ENCODE data around the gene MACROD2. TPM values are rescaled to one million over a fixed set of nuclear protein-coding genes. Genes with fewer than 3 reads are reported as not detected.
"Not testable (repeated sequence)": the region's sequence is repeated elsewhere in the genome, so short reads cannot be mapped to it uniquely, and the experiment has no call there.

Gene MACROD2
- total RNA-seq, 1 donor from 2014 or later: 47.7 TPM

DNA sequence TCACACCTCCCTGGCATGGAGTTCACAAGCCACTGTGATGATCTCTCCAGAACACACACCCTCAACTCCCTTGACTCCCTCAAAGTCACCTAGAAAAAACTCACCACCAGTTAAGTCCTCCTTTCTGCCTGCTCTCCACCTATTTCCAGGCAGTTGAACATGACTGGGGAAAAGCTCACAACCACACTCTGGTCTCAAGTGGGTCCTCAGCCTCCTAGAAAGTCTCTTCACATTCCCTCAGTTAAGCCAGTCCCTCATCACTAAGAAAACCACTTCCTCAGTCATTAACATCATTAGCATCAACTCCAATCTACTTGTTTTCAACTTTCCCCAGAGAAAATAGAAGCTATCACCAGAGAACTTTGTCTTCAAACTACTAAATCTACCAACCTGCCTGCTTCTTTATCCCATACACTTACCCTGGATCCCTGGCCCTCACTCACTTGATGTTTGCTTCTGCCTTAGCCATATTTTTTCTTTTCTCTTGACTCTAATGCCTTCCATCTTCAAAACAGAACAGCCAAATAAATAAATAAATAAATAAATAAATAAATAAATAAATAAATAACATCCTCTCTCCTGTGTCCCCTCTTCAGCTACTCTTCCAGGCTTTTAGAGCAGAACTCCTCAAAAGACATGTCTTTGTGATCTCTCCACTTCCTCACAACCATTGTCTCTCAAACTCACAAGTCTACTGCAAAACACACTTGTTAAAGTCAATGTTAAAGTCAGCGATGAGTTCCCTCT lies 1084.5 kb downstream of the MACROD2 start:
- FAIRE-seq (no peak), DNase-seq (ENCODE audit: low spot score in 2 of 2) (no peak)

DNA sequence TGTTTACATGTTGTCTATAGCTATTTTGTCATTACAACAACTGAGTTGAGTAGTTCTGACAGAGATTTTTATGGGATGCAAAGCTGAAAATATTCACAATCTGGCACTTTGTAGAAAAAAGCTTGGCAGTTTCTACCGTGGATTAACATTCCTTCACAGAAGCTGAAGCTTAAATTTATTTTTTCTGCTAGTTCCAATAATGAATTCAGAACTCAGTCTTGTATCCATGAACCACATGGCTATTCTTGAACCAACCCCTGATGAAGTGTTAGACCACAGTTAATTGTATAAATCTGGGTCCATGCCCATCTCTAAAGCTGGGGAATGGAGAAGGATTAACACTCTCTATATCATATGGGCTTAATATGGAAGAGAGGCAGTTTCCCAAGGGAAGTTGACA lies 1085.9 kb downstream of the MACROD2 start:
- DNase-seq (ENCODE audit: low spot score in 2 of 2): no peak
- no peak for FAIRE-seq

DNA sequence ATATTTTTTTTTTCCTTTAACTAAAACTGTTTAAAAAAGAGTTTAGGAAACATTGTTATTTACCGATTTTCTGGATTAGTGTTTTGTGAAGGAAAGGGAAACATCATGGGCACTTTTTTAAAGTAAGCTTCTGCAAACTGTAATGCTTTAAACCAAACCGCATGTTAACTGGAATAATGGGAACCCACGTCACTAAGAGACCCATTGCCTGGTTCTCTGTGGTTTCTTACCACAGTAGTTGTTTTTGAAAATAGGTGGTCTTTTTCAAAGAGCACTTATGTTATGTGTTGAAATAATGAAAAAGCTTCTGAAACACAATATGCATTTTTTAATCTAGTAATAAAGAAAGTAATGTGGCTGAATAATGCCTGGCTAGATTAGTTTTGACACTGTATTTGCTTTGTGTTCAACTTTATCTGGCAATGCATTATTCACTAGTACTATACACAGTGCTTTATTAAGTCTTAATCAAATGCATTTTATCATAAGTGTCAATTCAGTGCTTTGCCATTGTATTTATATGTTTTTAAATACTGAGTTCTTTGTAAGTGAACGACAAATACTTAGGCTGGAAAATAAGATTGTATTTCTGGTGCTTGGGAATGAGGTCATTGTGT lies 1096.2 kb downstream of the MACROD2 start:
- no peak for DNase-seq (ENCODE audit: low spot score in 2 of 2)
- no peak for FAIRE-seq

DNA sequence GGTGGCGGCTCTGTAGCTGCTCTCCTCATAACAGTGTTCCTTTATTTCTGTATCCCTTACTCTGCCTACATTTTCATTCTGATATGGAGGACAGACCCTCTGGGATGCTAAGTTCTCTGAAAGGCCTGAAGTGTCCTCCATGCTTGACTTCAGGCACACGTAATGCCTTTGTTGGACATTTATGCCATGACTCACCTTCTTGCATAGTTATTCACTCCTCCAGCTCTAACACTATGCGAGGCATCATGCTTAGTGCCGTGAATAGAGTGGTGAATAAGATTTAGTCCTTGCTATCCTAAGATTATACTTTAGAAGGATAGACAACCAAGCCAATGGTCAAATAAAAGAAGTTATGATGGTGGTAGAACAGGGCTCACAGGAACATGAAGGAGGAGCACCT lies 1103.0 kb downstream of the MACROD2 start:
- FAIRE-seq (no peak), DNase-seq (ENCODE audit: low spot score in 2 of 2) (no peak)

DNA sequence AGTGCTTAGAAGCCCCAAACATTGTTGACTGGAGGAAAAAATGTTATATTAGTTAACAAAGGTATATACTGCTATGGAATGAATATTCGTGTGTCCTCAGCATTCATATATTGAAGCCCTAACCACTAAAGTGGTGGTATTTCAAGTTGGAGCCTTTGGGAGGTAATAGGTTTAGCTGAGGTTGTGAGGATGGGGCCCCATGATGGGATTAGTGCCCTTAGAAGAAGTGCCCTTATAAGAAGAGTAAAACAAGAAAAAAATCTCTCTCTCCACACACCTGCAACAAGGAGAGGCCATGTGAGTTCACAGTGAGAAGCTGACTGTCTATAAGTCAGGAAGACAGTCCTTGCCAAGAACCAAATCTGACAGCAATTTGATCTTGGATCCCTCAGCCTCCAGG lies 1103.8 kb downstream of the MACROD2 start:
- DNase-seq (ENCODE audit: low spot score in 2 of 2): no peak
- no peak for FAIRE-seq

DNA sequence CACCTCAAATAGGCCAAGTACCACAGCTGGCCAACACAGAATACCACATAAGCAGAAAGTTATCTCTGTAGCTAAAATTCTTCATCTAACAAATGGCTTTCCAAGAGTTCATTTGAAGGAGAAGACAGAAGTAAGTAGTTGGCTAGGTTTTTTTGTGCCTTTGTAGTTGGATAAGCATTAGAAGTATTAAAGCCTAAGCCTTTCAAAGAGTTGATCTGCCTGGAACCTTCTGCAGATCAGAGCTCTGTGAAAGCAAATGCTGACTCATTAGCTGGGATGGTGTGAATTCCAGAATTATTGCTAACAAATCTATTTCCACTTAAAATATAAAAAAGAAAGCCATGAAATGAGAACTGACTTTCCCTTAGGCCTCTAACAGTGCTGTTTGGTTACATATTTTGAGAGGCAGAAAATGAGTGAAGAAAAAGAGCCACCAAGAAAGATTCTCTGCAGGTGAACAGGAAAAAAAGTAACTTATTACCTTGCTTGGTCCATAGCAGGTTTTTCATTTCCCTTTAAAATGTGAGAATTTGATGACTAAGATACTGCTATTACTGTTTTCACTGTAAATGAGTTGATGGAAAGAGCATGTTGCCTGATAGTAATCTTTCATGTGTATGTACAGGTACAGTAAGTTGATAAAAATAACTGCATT lies 1105.3 kb downstream of the MACROD2 start:
- no peak for FAIRE-seq
- DNase-seq (ENCODE audit: low spot score in 2 of 2): no peak

DNA sequence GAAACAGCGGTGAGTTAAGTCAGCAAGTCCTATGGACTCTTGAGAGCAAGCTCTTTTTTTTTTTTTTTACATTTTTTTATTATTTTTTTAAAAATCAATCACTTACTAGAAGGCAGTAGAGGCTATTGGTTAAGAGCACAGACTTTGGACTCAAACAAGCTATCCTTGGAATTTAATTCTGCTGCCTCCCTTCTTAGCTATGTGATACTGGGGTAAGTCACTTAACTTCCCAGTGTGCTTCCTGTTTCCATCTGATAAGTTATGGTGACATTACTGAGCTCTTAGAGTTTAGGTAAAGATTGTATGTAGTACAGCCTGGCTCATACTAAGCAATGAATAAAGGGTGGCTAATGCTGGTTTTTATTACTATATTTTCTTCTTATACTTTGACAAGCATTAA lies 1112.6 kb downstream of the MACROD2 start:
- FAIRE-seq: no peak
- no peak for DNase-seq (ENCODE audit: low spot score in 2 of 2)

DNA sequence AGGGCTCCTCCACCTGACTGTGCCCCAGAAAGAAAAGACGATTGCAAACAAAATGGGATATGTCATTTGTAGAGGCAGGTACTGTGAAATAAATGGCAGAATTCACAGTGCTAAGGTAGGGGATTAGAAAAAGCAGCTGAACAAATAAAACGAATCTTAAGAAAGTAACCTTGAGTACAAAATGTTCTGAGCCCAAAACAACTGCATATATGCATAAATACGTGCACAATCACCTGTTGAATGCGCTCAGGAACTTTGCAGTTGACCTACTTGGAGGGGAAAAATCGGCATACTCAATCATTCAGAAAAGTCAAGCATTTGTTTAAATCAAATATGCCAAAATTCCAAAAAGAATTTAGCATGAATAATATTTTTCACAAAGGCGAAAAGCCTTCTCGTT lies 1114.2 kb downstream of the MACROD2 start:
- FAIRE-seq (no peak), DNase-seq (ENCODE audit: low spot score in 2 of 2) (no peak)

DNA sequence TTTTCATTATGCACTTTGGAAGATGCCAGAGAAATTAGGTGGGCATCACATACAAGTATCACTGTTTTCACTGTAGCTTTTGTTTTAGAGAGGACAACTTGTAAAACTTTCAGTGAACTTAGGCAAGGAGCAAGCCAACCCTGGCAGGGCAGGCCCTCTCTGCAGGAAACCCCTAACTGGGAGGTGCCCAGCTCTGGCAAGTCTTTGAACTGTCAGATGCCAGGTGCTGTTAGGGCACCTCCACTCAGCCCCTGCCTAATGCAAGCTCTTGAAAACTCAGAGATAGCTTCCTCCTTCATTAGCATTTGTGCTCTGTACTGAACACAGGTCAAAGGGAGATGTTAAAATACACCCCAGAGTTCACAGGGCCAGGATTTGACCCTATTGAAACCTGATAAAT lies 1116.3 kb downstream of the MACROD2 start:
- DNase-seq (ENCODE audit: low spot score in 2 of 2) (no peak), FAIRE-seq (no peak)

DNA sequence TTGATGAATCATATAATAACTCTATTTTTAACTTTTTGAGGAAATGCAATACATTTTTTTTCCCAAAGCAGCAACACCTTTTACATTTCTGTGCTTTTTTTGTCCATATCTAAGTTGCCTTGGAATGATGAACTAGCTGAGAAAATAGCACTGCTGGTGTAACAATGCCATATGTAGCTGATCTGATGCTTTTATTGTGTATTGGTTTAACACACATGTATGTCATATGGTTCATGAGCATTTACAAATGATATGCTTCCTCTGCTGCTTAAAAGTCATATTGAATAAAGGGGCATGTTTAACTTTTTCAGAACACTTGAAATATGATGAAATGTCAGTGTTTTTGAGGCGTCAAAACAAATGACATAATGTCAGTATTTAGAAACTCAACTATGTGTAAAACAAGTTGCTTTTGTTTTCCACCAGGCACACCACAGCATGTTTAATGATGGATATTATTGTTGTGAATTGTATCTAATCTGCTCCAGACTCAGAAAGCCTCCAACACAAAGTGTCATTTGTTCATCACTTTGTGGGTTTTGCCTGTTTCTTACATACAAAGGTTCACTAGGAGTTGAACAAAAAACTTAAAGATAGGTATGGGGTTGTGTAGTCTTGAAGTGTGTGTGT lies 1117.9 kb downstream of the MACROD2 start:
- no peak for DNase-seq (ENCODE audit: low spot score in 2 of 2)
- no peak for FAIRE-seq

DNA sequence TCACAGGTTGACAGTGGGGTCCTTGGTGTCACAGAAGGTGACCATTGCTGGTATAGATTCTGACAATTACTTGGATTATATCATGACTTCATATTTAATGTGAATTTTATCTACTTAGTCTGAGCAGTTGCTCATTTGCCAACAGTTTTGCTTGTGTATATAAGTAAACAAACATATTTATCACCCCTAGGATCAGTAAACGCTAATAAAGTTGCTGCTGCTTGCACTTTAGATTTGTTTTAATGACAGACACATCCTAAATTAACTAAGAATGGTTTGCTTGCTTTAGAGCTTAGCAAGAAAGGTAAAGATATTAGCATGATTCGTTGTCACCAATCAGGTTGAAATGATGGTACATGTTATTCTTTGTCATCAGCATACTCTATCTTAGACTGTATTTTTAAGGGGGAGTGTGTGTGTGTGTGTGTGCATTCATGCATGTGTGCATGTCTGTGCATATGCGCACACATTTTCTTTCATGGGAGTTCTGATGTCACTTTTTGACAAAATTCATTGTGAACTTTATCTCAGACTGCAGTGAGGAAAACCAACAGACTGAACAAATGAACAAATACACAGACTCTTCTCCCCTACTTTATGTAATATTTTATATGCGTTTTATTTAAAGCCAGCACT lies 1124.7 kb downstream of the MACROD2 start:
- no peak for FAIRE-seq
- no peak for DNase-seq (ENCODE audit: low spot score in 2 of 2)

DNA sequence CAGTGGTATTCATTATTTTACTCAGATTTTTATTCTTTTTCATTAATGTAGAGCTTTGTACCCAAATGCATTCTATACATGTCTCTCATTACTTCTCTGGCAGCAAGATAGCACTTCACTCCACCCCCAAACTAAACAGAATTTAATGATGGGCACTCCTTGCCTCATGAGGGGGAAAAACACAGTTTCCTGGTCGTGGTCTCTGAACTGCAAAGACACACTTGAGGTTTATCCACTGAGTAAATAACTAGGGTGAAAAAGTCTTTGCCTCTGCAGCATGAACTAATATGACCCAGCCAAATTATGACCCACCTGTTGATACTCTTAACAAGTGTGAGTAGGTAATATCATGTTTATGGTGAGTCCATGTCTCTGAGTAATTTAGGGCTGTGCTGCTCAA lies 1127.3 kb downstream of the MACROD2 start:
- DNase-seq (ENCODE audit: low spot score in 2 of 2): no peak
- no peak for FAIRE-seq

DNA sequence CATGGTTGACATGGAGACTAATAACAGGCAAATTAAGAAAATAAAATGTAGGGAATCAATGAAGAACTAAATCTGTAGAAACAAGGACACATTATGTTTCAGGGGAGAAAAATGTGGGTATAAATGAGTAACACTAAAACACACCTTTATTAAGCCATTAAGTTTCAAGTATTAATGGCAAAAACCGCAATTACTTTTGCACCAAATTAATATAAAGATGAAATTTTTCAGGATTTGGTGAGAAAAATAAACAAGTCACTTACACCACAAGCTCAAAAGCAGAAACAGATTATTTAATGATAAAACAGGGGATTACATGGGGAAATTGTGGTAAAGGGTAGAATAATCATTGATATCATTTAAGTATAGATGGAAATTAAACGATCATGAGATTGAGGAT lies 1135.9 kb downstream of the MACROD2 start:
- DNase-seq (ENCODE audit: low spot score in 2 of 2): no peak
- FAIRE-seq: no peak

DNA sequence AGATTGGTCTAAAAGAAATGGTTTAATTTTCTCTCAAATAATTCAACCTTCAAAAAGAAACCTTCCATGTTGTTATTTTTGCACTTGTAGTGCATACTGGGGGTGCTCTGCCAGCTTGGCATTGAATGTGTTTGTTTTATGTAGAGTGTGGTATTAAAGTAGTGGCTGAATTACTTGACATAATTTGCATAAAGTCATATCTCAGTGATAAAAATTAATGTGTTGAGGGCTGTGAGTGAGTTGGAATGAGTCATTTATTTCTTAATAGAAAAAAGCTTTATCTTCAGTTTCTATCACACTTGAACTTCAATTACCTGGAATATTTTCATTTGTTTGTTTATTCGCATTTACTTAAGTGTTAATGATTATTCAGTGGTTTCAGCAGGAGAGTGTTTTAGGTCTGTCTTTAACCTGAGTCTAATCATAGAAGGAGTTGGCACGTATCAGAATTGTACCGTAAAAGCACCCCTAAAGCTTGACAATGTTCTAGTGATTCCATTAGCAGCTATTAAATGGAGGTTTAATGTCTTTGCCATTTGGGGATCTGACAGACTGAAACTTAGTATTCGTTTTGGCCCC lies 1143.3 kb downstream of the MACROD2 start:
- no peak for DNase-seq (ENCODE audit: low spot score in 2 of 2)
- FAIRE-seq: no peak

DNA sequence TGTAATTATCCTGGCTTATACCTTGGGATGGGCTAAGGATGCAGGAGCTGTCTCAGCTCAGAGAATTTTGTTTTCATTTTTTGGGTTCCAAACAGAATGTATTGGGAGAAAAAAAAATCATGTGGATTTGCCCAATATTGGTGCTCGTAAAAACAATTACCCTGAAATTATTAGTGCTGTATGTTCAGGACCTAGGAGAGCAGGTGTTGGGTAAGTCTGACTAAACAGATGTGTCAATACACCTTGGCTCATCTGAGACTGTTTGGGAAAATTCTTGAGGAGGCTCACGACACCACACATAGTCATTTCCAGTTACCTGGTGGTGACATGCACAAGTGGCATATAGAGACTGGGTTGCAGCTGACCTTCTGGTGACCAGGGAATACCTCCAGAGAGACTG lies 1144.2 kb downstream of the MACROD2 start:
- DNase-seq (ENCODE audit: low spot score in 2 of 2): no peak
- no peak for FAIRE-seq

DNA sequence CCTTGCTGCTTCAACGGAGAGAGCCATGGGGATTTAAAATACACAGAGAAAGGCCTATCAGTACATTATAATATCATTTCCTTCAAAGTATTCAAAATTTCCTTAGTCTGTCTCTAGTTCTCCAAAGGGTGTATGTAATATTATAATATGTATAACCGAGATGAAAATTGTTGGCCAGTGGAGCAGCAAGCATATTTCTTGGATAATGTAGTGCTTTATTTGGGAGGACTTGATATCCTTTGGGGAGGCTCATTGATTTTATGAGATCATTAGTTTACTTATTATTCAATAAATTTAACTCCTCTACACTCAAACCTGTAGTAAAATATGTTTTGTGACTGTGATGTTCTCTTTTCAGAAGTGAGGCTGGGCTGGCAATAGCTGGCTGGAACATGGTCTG lies 1145.0 kb downstream of the MACROD2 start:
- FAIRE-seq: no peak
- no peak for DNase-seq (ENCODE audit: low spot score in 2 of 2)

DNA sequence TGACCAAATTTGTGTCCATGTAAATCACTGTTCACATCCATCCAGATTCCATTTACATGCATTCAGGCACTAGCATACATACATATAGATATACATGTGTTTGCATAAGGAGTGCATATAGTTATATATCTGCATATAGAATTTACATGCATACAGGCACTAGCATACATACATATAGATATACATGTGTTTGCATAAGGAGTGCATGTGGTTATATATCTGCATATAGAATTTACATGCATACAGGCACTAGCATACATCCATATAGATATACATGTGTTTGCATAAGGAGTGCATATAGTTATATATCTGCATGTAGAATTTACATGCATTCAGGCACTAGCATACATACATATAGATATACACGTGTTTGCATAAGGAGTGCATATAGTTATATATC lies 1145.6 kb downstream of the MACROD2 start:
- not testable (repeated sequence) for FAIRE-seq; DNase-seq (ENCODE audit: low spot score in 2 of 2)

DNA sequence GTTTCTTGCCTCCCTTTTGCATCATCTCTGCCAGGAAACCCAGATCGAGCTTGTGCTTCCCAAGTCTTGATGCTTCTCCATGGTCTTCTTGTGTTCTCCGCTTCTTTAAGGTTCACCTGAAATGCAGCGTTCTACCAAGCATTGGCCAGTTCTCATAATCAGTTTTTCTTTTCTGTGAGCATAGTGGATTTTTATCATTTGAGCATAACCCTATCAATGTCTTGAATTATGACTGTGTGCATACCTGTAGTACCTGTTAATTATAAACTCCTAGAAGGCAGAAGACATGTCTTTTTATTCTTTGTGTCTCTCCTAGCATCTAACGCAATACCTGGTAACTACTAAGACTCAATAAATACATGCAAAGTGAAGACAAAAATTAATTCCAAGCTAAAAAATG lies 1146.5 kb downstream of the MACROD2 start:
- DNase-seq (ENCODE audit: low spot score in 2 of 2): no peak
- no peak for FAIRE-seq

DNA sequence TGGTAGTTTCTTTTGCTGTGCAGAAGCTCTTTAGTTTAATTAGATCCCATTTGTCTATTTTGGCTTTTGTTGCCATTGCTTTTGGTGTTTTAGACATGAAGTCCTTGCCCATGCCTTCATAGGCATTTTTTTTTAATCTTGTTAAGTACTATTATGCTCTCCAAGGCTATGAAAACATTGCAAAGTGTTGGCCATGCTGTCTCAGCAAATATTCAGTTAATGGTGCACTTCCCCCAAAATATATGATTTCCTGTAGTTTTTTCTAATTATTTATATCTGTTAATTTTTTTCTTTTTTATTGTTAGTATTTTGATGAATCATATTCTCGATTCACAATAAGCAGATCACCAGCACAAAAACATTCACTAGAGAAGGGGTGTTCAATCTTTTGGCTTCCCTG lies 1148.2 kb downstream of the MACROD2 start:
- DNase-seq (ENCODE audit: low spot score in 2 of 2) (no peak), FAIRE-seq (no peak)

DNA sequence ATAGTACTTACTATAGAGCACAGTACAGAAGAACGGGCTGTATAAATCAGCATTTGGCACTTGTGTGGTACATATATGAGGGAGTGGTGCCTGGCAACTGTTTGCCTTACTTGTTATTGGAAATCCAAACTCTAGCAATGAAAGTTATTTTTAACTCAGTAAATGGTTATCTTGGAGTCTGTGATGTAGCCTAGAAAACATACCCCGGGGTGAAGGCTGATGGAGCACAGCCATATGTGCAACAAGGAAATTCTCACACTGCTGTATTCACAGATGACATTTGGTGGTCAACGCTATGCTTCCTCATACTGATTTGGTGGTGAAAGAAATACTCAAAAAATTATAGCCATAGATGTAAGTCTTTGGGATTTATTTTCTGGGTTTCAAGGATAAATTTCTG lies 1149.6 kb downstream of the MACROD2 start:
- DNase-seq (ENCODE audit: low spot score in 2 of 2) (no peak), FAIRE-seq (no peak)

DNA sequence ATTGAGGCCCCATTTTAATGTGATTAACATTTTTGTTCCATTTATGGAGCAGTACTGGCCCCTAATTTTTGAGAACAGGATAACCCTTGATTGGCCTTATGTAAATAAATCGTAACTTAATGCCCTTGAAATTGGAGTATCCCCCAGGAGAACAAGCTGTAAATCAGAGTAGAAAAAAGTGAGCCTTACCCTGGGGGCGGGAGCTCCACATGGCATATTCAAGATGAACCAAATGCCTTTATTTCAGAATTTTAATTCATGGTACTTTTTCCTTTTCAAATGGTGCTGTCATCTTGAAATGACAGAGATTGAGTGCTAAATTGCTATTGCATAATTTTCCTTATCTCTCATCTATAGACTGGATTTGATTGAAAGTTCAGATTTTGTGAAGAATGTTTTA lies 1151.6 kb downstream of the MACROD2 start:
- DNase-seq (ENCODE audit: low spot score in 2 of 2) (no peak), FAIRE-seq (no peak)
